Measurements from ENCODE around the gene NEK9. TPM values are rescaled to one million over a fixed set of nuclear protein-coding genes. Genes with fewer than 3 reads are reported as not detected.

NEK9 gene
- total and polyA plus RNA-seq, 10 of the 15 experiments (the other 5 are each of a cell fraction or from before 2014, with no cell fraction given), result 6.0 to 78.8 (median 44.7) TPM

DNA sequence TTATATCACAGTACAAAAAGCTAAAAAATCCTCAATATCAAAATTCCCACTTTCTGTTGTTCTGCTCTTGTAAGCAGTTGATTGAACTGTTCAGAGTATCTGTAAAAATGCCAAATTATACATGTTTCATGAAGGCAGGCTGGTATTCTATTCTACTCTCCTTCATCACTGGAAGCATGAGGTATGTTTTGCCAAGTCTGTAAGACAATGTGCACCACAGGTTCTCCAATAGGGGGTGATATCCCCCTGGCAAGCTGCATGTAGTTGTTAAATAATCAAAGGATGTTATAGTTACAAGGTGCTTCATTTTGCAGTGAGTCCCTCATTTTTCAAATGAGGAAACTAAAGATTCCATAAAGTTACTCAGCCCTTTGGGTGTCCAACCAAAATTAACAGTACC is 15.1 kb upstream of the NEK9 start (continued):
- TF ChIP-seq, protein P1, sequence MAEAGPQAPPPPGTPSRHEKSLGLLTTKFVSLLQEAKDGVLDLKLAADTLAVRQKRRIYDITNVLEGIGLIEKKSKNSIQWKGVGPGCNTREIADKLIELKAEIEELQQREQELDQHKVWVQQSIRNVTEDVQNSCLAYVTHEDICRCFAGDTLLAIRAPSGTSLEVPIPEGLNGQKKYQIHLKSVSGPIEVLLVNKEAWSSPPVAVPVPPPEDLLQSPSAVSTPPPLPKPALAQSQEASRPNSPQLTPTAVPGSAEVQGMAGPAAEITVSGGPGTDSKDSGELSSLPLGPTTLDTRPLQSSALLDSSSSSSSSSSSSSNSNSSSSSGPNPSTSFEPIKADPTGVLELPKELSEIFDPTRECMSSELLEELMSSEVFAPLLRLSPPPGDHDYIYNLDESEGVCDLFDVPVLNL (IDR thresholded peaks at IDR 0.05; ENCODE audit: low read depth, low read length), result no peak
- TF ChIP-seq, protein P2, sequence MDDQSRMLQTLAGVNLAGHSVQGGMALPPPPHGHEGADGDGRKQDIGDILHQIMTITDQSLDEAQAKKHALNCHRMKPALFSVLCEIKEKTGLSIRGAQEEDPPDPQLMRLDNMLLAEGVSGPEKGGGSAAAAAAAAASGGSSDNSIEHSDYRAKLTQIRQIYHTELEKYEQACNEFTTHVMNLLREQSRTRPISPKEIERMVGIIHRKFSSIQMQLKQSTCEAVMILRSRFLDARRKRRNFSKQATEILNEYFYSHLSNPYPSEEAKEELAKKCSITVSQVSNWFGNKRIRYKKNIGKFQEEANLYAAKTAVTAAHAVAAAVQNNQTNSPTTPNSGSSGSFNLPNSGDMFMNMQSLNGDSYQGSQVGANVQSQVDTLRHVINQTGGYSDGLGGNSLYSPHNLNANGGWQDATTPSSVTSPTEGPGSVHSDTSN (IDR thresholded peaks at IDR 0.05; ENCODE audit: insufficient replicate concordance, low read depth, low read length), result no peak
- no peak for TF ChIP-seq E2F8 (IDR thresholded peaks at IDR 0.05; ENCODE audit: low read depth, partially characterized antibody)
- peak; percentile 63 for TF ChIP-seq RAD21 (IDR thresholded peaks at IDR 0.05; ENCODE audit: insufficient read depth, low read depth, low read length)
- TF ChIP-seq, protein P3, sequence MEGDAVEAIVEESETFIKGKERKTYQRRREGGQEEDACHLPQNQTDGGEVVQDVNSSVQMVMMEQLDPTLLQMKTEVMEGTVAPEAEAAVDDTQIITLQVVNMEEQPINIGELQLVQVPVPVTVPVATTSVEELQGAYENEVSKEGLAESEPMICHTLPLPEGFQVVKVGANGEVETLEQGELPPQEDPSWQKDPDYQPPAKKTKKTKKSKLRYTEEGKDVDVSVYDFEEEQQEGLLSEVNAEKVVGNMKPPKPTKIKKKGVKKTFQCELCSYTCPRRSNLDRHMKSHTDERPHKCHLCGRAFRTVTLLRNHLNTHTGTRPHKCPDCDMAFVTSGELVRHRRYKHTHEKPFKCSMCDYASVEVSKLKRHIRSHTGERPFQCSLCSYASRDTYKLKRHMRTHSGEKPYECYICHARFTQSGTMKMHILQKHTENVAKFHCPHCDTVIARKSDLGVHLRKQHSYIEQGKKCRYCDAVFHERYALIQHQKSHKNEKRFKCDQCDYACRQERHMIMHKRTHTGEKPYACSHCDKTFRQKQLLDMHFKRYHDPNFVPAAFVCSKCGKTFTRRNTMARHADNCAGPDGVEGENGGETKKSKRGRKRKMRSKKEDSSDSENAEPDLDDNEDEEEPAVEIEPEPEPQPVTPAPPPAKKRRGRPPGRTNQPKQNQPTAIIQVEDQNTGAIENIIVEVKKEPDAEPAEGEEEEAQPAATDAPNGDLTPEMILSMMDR (IDR thresholded peaks at IDR 0.05 in 2 of 3, conservative IDR thresholded peaks at IDR 0.05 in 1 of 3; ENCODE audit: control insufficient read depth in 2 of 3, extremely low read depth in 1 of 3, insufficient read depth in 1 of 3, low read depth in 3 of 3, low read length in 3 of 3), result peak; percentile 44 to 47 (median 45); a peak in 5 of 6 replicates
- TF ChIP-seq ZBED1 (IDR thresholded peaks at IDR 0.05; ENCODE audit: borderline replicate concordance), result no peak
- no peak for TF ChIP-seq MEF2B (IDR thresholded peaks at IDR 0.05; ENCODE audit: partially characterized antibody, poor library complexity, severe bottlenecking)
- no peak for TF ChIP-seq HDGF (IDR thresholded peaks at IDR 0.05)
- TF ChIP-seq SUPT20H (IDR thresholded peaks at IDR 0.05; ENCODE audit: borderline replicate concordance, control insufficient read depth, low read depth, low read length), result no peak
- no peak for TF ChIP-seq MTA3 (IDR thresholded peaks at IDR 0.05; ENCODE audit: borderline replicate concordance, low read length)
- TF ChIP-seq POLR2AphosphoS5 (IDR thresholded peaks at IDR 0.05; ENCODE audit: low read length), result no peak
- TF ChIP-seq ZNF622 (IDR thresholded peaks at IDR 0.05), result no peak
